Measurements from ENCODE around the gene KDM4C. TPM values are rescaled to one million over a fixed set of nuclear protein-coding genes. Genes with fewer than 3 reads are reported as not detected.

KDM4C gene
- total RNA-seq, 1 experiment from 2014 or later, result 16.8 TPM

DNA sequence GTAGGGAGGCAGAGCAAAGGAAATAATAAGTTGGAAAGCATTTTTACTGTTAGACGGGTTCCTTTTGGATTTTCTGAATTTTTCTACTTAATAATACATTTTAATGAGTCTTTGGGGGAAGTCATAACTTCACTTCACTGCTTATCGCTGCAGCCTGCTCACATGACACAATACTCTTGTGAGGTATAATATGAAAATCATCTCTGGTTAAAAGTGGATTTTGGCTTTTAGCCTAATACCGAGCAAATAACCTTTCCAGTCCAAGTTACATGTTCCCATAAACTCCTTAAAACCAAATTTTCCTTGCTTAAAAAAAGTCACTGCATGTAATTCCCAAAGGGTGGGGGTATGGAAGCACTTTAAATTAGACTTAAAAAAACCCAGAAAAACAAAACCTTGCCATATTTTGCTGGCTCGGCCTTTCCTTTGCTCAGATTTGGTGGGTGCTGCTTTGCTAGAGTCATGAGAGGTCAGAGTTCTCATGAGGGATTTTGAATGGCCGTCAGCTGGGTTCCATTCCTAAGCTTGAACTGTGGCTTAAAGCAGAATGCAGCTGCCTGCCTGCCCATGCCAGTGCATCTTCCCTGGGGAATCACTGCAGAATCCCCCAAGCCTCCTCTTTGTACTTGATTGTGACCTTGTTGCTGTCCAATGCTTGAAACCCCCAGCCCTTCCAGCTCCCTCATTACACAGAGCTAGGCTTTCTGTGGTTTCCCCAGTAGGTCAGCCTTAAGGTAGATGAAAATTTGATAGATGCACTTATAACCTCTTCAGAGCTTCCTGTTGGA lies 331.8 kb downstream of the KDM4C start:
- H3K36me3 ChIP-seq (ENCODE audit: control insufficient read depth in 1 of 2, insufficient read depth in 2 of 2, low read length in 2 of 2), result no peaks in the 10 kb centered on the region
- ChIA-PET POLR2A (no interaction called here), RAD21 (ENCODE audit: low non-redundant PET in 1 of 2, low total read pairs in 2 of 2, uncharacterized antibody in 2 of 2, unreplicated experiment in 2 of 2) (no interaction called here), CTCF (no interaction called here)
- intact Hi-C loops (cut with micrococcal nuclease), result loop anchor here (10.0 kb wide), 1 partner anchor 145 kb away; no protein-coding TSS in a partner anchor
- H3K4me2 ChIP-seq (ENCODE audit: low read length), result no peak overlapping the region
- H3K9ac ChIP-seq (ENCODE audit: low read length), result no peak overlapping the region
- H3K9me3 ChIP-seq (ENCODE audit: control insufficient read depth in 1 of 2, insufficient read depth in 1 of 2, low read depth in 1 of 2, low read length in 2 of 2), result no peaks in the 10 kb centered on the region
- H3K9me2 ChIP-seq (ENCODE audit: insufficient read depth), result no peaks in the 10 kb centered on the region
- ATAC-seq (no peak), DNase-seq (ENCODE audit: low read depth, low spot score) (no peak)
- no peak overlapping the region for H3K4me3 ChIP-seq (replicated peaks in 1 of 2; ENCODE audit: low read depth in 1 of 2, low read length in 2 of 2)
- no peak overlapping the region for H2AFZ ChIP-seq (ENCODE audit: low read depth, low read length, poor library complexity, severe bottlenecking)
- H3K27me3 ChIP-seq (ENCODE audit: insufficient read depth, low read length), result no peaks in the 10 kb centered on the region
- no peaks in the 10 kb centered on the region for H4K20me1 ChIP-seq (ENCODE audit: insufficient read depth)
- H3K27ac ChIP-seq (ENCODE audit: low read depth, low read length), result no peak overlapping the region
- TF ChIP-seq, protein P1, sequence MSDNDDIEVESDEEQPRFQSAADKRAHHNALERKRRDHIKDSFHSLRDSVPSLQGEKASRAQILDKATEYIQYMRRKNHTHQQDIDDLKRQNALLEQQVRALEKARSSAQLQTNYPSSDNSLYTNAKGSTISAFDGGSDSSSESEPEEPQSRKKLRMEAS (IDR thresholded peaks at IDR 0.05), result no peak
- TF ChIP-seq ZNF274 (IDR thresholded peaks at IDR 0.05; ENCODE audit: low read depth, low read length) (no peak), ZFX (IDR thresholded peaks at IDR 0.05) (no peak), SRF (IDR thresholded peaks at IDR 0.05; ENCODE audit: low read depth) (no peak), SP1 (IDR thresholded peaks at IDR 0.05; ENCODE audit: low read depth) (no peak)
- BruUV-seq (replicated peaks), result no TSS peak
- H3K4me1 ChIP-seq (ENCODE audit: control insufficient read depth in 1 of 2, insufficient read depth in 2 of 2, low read length in 2 of 2), result no peaks in the 10 kb centered on the region
- H3K79me2 ChIP-seq (ENCODE audit: insufficient read depth, low read length), result no peaks in the 10 kb centered on the region

GRCh38 chr9:7093040-7093439 lies 335.3 kb downstream of the KDM4C start:
- Histone ChIP-seq H3K9ac (ENCODE audit: low read length) (no peak overlapping the region), H3K4me3 (replicated peaks in 1 of 2; ENCODE audit: low read depth in 1 of 2, low read length in 2 of 2) (no peak overlapping the region), H3K4me1 (ENCODE audit: control insufficient read depth in 1 of 2, insufficient read depth in 2 of 2, low read length in 2 of 2) (peaks cover 0 to 5% of the 10 kb centered on the region in 2 experiments; a peak in 1 of 4 replicates), H3K27ac (ENCODE audit: low read depth, low read length) (no peak overlapping the region), H3K79me2 (ENCODE audit: insufficient read depth, low read length) (no peaks in the 10 kb centered on the region), H3K27me3 (ENCODE audit: insufficient read depth, low read length) (no peaks in the 10 kb centered on the region), H3K36me3 (ENCODE audit: control insufficient read depth in 1 of 2, insufficient read depth in 2 of 2, low read length in 2 of 2) (no peaks in the 10 kb centered on the region), H3K9me2 (ENCODE audit: insufficient read depth) (no peaks in the 10 kb centered on the region), H3K9me3 (ENCODE audit: control insufficient read depth in 1 of 2, insufficient read depth in 1 of 2, low read depth in 1 of 2, low read length in 2 of 2) (no peaks in the 10 kb centered on the region), H4K20me1 (ENCODE audit: insufficient read depth) (no peaks in the 10 kb centered on the region), H2AFZ (ENCODE audit: low read depth, low read length, poor library complexity, severe bottlenecking) (no peak overlapping the region), H3K4me2 (ENCODE audit: low read length) (no peak overlapping the region)
- DNase-seq (ENCODE audit: low read depth, low spot score) (no peak), ATAC-seq (no peak)
- CTCF ChIA-PET, result no interaction called here
- BruUV-seq (replicated peaks), result no TSS peak
- no peak for TF ChIP-seq POLR2A (IDR thresholded peaks at IDR 0.05; ENCODE audit: borderline replicate concordance, extremely low read depth, insufficient read depth, insufficient read length)
- TF ChIP-seq POLR2AphosphoS5 (IDR thresholded peaks at IDR 0.05; ENCODE audit: low read depth, low read length), result no peak
- no peak for TF ChIP-seq EZH2 (IDR thresholded peaks at IDR 0.05)
- TF ChIP-seq ZFX (IDR thresholded peaks at IDR 0.05), result no peak
- TF ChIP-seq, protein P1 (IDR thresholded peaks at IDR 0.05), result no peak
- TF ChIP-seq CBX3 (IDR thresholded peaks at IDR 0.05; ENCODE audit: low read depth), result no peak
- TF ChIP-seq EGR1 (IDR thresholded peaks at IDR 0.05; ENCODE audit: low read depth), result no peak
- no peak for TF ChIP-seq TCF7L2 (IDR thresholded peaks at IDR 0.05; ENCODE audit: borderline replicate concordance, extremely low read depth, insufficient read depth, insufficient read length)
- no peak for TF ChIP-seq CEBPB (IDR thresholded peaks at IDR 0.05; ENCODE audit: low read depth)
- TF ChIP-seq EZH2phosphoT487 (IDR thresholded peaks at IDR 0.05; ENCODE audit: borderline replicate concordance), result no peak
- no peak for TF ChIP-seq SIN3A (IDR thresholded peaks at IDR 0.05; ENCODE audit: low read depth)
- TF ChIP-seq JUND (IDR thresholded peaks at IDR 0.05), result no peak
- no peak for TF ChIP-seq SP1 (IDR thresholded peaks at IDR 0.05; ENCODE audit: low read depth)
- TF ChIP-seq, protein P2, sequence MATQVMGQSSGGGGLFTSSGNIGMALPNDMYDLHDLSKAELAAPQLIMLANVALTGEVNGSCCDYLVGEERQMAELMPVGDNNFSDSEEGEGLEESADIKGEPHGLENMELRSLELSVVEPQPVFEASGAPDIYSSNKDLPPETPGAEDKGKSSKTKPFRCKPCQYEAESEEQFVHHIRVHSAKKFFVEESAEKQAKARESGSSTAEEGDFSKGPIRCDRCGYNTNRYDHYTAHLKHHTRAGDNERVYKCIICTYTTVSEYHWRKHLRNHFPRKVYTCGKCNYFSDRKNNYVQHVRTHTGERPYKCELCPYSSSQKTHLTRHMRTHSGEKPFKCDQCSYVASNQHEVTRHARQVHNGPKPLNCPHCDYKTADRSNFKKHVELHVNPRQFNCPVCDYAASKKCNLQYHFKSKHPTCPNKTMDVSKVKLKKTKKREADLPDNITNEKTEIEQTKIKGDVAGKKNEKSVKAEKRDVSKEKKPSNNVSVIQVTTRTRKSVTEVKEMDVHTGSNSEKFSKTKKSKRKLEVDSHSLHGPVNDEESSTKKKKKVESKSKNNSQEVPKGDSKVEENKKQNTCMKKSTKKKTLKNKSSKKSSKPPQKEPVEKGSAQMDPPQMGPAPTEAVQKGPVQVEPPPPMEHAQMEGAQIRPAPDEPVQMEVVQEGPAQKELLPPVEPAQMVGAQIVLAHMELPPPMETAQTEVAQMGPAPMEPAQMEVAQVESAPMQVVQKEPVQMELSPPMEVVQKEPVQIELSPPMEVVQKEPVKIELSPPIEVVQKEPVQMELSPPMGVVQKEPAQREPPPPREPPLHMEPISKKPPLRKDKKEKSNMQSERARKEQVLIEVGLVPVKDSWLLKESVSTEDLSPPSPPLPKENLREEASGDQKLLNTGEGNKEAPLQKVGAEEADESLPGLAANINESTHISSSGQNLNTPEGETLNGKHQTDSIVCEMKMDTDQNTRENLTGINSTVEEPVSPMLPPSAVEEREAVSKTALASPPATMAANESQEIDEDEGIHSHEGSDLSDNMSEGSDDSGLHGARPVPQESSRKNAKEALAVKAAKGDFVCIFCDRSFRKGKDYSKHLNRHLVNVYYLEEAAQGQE (IDR thresholded peaks at IDR 0.05; ENCODE audit: low read depth), result no peak
- intact Hi-C loops (cut with micrococcal nuclease), result loop anchor here (10.0 kb wide), 1 partner anchor 142 kb away; no protein-coding TSS in a partner anchor
- RAD21 ChIA-PET (ENCODE audit: low non-redundant PET in 1 of 2, low total read pairs in 2 of 2, uncharacterized antibody in 2 of 2, unreplicated experiment in 2 of 2), result no interaction called here
- POLR2A ChIA-PET, result no interaction called here
